HCT116 (cell line): ENCODE results near the gene AKAP9. TPM values are rescaled to one million over a fixed set of nuclear protein-coding genes. Genes with fewer than 3 reads are reported as not detected.

ENCODE experiments used
- ATAC-seq: fragments of 200-7000 bp; cut with Tn5 transposase; 2 replicates; pipeline ENCODE4 v1.9.1; 2020; ENCODE audit warnings: mild to moderate bottlenecking, moderate library complexity
- BruUV-seq: library from RNA; stranded (reverse); fragments of 400-500 nt; replicated peaks from 2 replicates; lab custom pipeline; 2021; lab: Mats Ljungman, UMichigan
- CTCF ChIA-PET: fragments of 300-600 bp; sonication (Branson Sonifier 250); formaldehyde crosslinking; loops from one replicate; lab custom pipeline; 2021; ENCODE audit warnings: antibody characterized with exemption; lab: Charles Lee
- POLR2A ChIA-PET: fragments of 300-600, 350-600 bp; sonication (Branson Sonifier 250); formaldehyde crosslinking; loops from one replicate; lab custom pipeline; 2021; ENCODE audit warnings: antibody characterized with exemption; lab: Charles Lee
- RAD21 ChIA-PET, 2 experiments: fragments of 300-600 bp; sonication (Branson Sonifier 250); formaldehyde crosslinking; loops; one replicate each; lab custom pipeline; 2023; ENCODE audit warnings: low total read pairs in 2 of 2; ENCODE audit not compliant: uncharacterized antibody in 2 of 2, unreplicated experiment in 2 of 2, low non-redundant PET in 1 of 2; lab: Charles Lee
- DNase-seq: peaks from one replicate; pipeline ENCODE4 v3.0.0-alpha.2; 2010; ENCODE audit warnings: low read depth, low spot score
- H2AFZ ChIP-seq: fragments of 200-600 bp; shearing (Covaris generic), sonication (generic); 2 replicates; pipeline ENCODE4 v1.6.1; 2017; ENCODE audit warnings: low read depth, mixed run types, mixed read lengths, antibody characterized with exemption, low read length; ENCODE audit not compliant: poor library complexity, severe bottlenecking
- H3K27ac ChIP-seq: 2 replicates; pipeline ENCODE4 v1.5.1; 2012; ENCODE audit warnings: low read depth, low read length
- H3K27me3 ChIP-seq: fragments of 200-600 bp; sonication (generic); 2 replicates; pipeline ENCODE4 v1.6.1; 2016; ENCODE audit warnings: mixed run types, low read length, mixed read lengths; ENCODE audit not compliant: insufficient read depth
- H3K36me3 ChIP-seq, 2 experiments: fragments of 200-500 bp in 1 of 2; fragments of 200-600 bp in 1 of 2; sonication (Bioruptor generic) in 1 of 2; sonication (generic) in 1 of 2; 2 replicates each; pipeline versions ENCODE4 v1.5.1 to v1.6.1; 2014 to 2016; ENCODE audit warnings: low read length in 2 of 2, inconsistent platforms in 1 of 2, mixed read lengths in 1 of 2, mixed run types in 1 of 2; ENCODE audit not compliant: insufficient read depth in 2 of 2, control insufficient read depth in 1 of 2
- H3K4me1 ChIP-seq, 2 experiments: fragments of 200-600 bp in 1 of 2; sonication (generic) in 1 of 2; 2 replicates each; pipeline versions ENCODE4 v1.5.1 to v1.6.1; 2012 to 2017; ENCODE audit warnings: low read length in 2 of 2, inconsistent platforms in 1 of 2, mild to moderate bottlenecking in 1 of 2, mixed read lengths in 1 of 2, mixed run types in 1 of 2, moderate library complexity in 1 of 2; ENCODE audit not compliant: insufficient read depth in 2 of 2, control insufficient read depth in 1 of 2
- H3K4me2 ChIP-seq: fragments of 200-600 bp; sonication (generic); 2 replicates; pipeline ENCODE4 v1.6.1; 2017; ENCODE audit warnings: mixed run types, low read length, mixed read lengths
- H3K4me3 ChIP-seq, 2 experiments: fragments of 200-600 bp in 1 of 2; sonication (generic) in 1 of 2; replicated peaks in 1 of 2; 2 replicates each; pipeline ENCODE4 v1.5.1; 2011 to 2016; ENCODE audit warnings: low read length in 2 of 2, control low read depth in 1 of 2, low read depth in 1 of 2, mild to moderate bottlenecking in 1 of 2, mixed read lengths in 1 of 2, mixed run types in 1 of 2
- H3K79me2 ChIP-seq: fragments of 200-600 bp; sonication (generic); 2 replicates; pipeline ENCODE4 v1.6.1; 2017; ENCODE audit warnings: mild to moderate bottlenecking, mixed run types, low read length, moderate library complexity, mixed read lengths; ENCODE audit not compliant: insufficient read depth
- H3K9ac ChIP-seq: fragments of 200-600 bp; sonication (generic); 2 replicates; pipeline ENCODE4 v1.6.1; 2016; ENCODE audit warnings: low read length, mixed read lengths
- H3K9me2 ChIP-seq: fragments of 200-600 bp; sonication (generic), shearing (Covaris generic); 2 replicates; pipeline ENCODE4 v1.6.1; 2017; ENCODE audit warnings: mixed run types, mild to moderate bottlenecking, moderate library complexity; ENCODE audit not compliant: insufficient read depth
- H3K9me3 ChIP-seq, 2 experiments: fragments of 200-500 bp in 1 of 2; fragments of 200-600 bp in 1 of 2; sonication (Bioruptor generic) in 1 of 2; sonication (generic) in 1 of 2; 2 replicates each; pipeline ENCODE4 v1.6.1; 2014 to 2017; ENCODE audit warnings: low read length in 2 of 2, mixed read lengths in 2 of 2, inconsistent platforms in 1 of 2, low read depth in 1 of 2, mild to moderate bottlenecking in 1 of 2, mixed run types in 1 of 2, moderate library complexity in 1 of 2; ENCODE audit not compliant: control insufficient read depth in 1 of 2, insufficient read depth in 1 of 2
- H4K20me1 ChIP-seq: fragments of 200-600 bp; sonication (generic), shearing (Covaris generic); 2 replicates; pipeline ENCODE4 v1.6.1; 2017; ENCODE audit warnings: mixed run types, mild to moderate bottlenecking, moderate library complexity; ENCODE audit not compliant: insufficient read depth
- CBX3 ChIP-seq: IDR thresholded peaks from 2 replicates; pipeline ENCODE4 v1.6.1; 2012; ENCODE audit warnings: low read depth
- CTCF ChIP-seq, 3 experiments: fragments of 200-600 bp in 1 of 3; sonication (generic) in 1 of 3; IDR thresholded peaks in 2 of 3; conservative IDR thresholded peaks in 1 of 3; 2 replicates each; pipeline ENCODE4 v1.5.1; 2012 to 2017; ENCODE audit warnings: low read depth in 2 of 3, low read length in 2 of 3, antibody characterized with exemption in 1 of 3, borderline replicate concordance in 1 of 3, control low read depth in 1 of 3, mild to moderate bottlenecking in 1 of 3, mixed read lengths in 1 of 3, mixed run types in 1 of 3, moderate library complexity in 1 of 3; ENCODE audit not compliant: insufficient read depth in 1 of 3
- EGR1 ChIP-seq: IDR thresholded peaks from 2 replicates; pipeline ENCODE4 v1.6.1; 2012; ENCODE audit warnings: low read depth
- EZH2 ChIP-seq: fragments of 200-600 bp; sonication (generic); IDR thresholded peaks from 2 replicates; pipeline ENCODE4 v1.6.1; 2017; ENCODE audit warnings: antibody characterized with exemption, mixed run types
- EZH2phosphoT487 ChIP-seq: fragments of 200-600 bp; IDR thresholded peaks from 2 replicates; pipeline ENCODE4 v1.6.1; 2018; ENCODE audit warnings: antibody characterized with exemption, borderline replicate concordance
- FOSL1 ChIP-seq: IDR thresholded peaks from 2 replicates; pipeline ENCODE4 v1.6.1; 2012; ENCODE audit warnings: low read depth
- RAD21 ChIP-seq: IDR thresholded peaks from 2 replicates; pipeline ENCODE4 v1.6.1; 2012; ENCODE audit warnings: low read depth, mild to moderate bottlenecking
- REST ChIP-seq: IDR thresholded peaks from 2 replicates; pipeline ENCODE4 v1.6.1; 2012; ENCODE audit warnings: low read depth
- SP1 ChIP-seq: IDR thresholded peaks from 2 replicates; pipeline ENCODE4 v1.6.1; 2012; ENCODE audit warnings: low read depth
- TCF7L2 ChIP-seq: IDR thresholded peaks from 2 replicates; pipeline ENCODE4 v1.7.0; 2011; ENCODE audit warnings: borderline replicate concordance, inconsistent platforms; ENCODE audit not compliant: insufficient read depth, insufficient read length; ENCODE audit errors: extremely low read depth
- YY1 ChIP-seq: IDR thresholded peaks from 2 replicates; pipeline ENCODE4 v1.6.1; 2011; ENCODE audit warnings: low read length, low read depth, moderate library complexity, mild to moderate bottlenecking; ENCODE audit not compliant: insufficient replicate concordance; ENCODE audit errors: extremely low read depth
- ZFX ChIP-seq: fragments of 450-650 bp; IDR thresholded peaks from 2 replicates; pipeline ENCODE4 v1.6.1; 2017
- ZNF274 ChIP-seq: fragments of 200-500 bp; sonication (Bioruptor generic); IDR thresholded peaks from 2 replicates; pipeline ENCODE4 v1.6.1; 2014; ENCODE audit warnings: mild to moderate bottlenecking, low read depth, low read length, inconsistent platforms
- intact Hi-C: fragments of 100-400 bp; cut with micrococcal nuclease; formaldehyde crosslinking; loops from 2 replicates; pipeline ENCODE4 v1.10.0; 2022
- total RNA-seq: library from RNA; stranded (reverse); gene quantifications from one replicate; pipeline ENCODE4 v1.2.1, GENCODE V29; 2021; ENCODE audit not compliant: unreplicated experiment

AKAP9 gene
- total RNA-seq, 1 experiment from 2014 or later = 32.6 TPM

- ChIA-PET POLR2A (no interaction called here), CTCF (no interaction called here)
- intact Hi-C loops = no loop called here
These were observed 147.6 kb downstream of the AKAP9 start for GRCh38 chr7:92088266-92088665.

More at GRCh38 chr7:92088266-92088665, 147.6 kb downstream of the AKAP9 start:
- DNase-seq (no peak), ATAC-seq (no peak)
- TF ChIP-seq ZNF274 (no peak), FOSL1 (no peak), ZFX (no peak), CBX3 (no peak), EZH2 (no peak), YY1 (no peak), CTCF (IDR thresholded peaks at IDR 0.05 in 2 of 3, conservative IDR thresholded peaks at IDR 0.05 in 1 of 3; ENCODE audit: borderline replicate concordance in 1 of 3, insufficient read depth in 1 of 3, low read depth in 2 of 3, low read length in 2 of 3) (no peak), EGR1 (no peak), SP1 (no peak), EZH2phosphoT487 (no peak), TCF7L2 (no peak), RAD21 (no peak), REST (no peak)
- no peak overlapping the region for H3K4me2 ChIP-seq
- no peaks in the 10 kb centered on the region for H3K4me1 ChIP-seq
- H3K79me2 ChIP-seq = no peaks in the 10 kb centered on the region
- H2AFZ ChIP-seq = no peak overlapping the region
- peaks cover 11 to 17% of the 10 kb centered on the region in 2 experiments; a peak in 3 of 4 replicates for H3K36me3 ChIP-seq
- no peak overlapping the region for H3K9ac ChIP-seq
- H3K4me3 ChIP-seq = no peak overlapping the region
- H3K9me3 ChIP-seq = no peaks in the 10 kb centered on the region
- no peak overlapping the region for H3K27ac ChIP-seq
- H3K27me3 ChIP-seq = no peaks in the 10 kb centered on the region
- H3K9me2 ChIP-seq = no peaks in the 10 kb centered on the region; the same call in 1 of the 2 replicates
- no peaks in the 10 kb centered on the region for H4K20me1 ChIP-seq
- RAD21 ChIA-PET = no interaction called here
- no TSS peak for BruUV-seq
